H9 (cell line): ENCODE results near the gene VEGFC. TPM values are rescaled to one million over a fixed set of nuclear protein-coding genes. Genes with fewer than 3 reads are reported as not detected.

Source experiments
- DNase-seq: peaks from one replicate; pipeline ENCODE4 v3.0.0-alpha.2; 2017
- H2AFZ ChIP-seq: one replicate; pipeline ENCODE4 v1.6.1; 2013; ENCODE audit warnings: mild to moderate bottlenecking, low read length, control low read depth, moderate library complexity
- H2AK5ac ChIP-seq: 2 replicates; pipeline ENCODE4 v1.6.1; 2013; ENCODE audit warnings: low read length, control low read depth, mixed read lengths; ENCODE audit not compliant: insufficient read length
- H2BK120ac ChIP-seq: one replicate; pipeline ENCODE4 v1.6.1; 2013; ENCODE audit warnings: low read depth, mild to moderate bottlenecking, low read length, control low read depth, inconsistent platforms; ENCODE audit not compliant: poor library complexity, severe bottlenecking
- H2BK12ac ChIP-seq: 2 replicates; pipeline ENCODE4 v1.6.1; 2013; ENCODE audit warnings: low read length, control low read depth, mixed read lengths, low read depth; ENCODE audit not compliant: insufficient read length
- H2BK15ac ChIP-seq: 2 replicates; pipeline ENCODE4 v1.6.1; 2013; ENCODE audit warnings: low read depth, low read length, control low read depth
- H2BK20ac ChIP-seq: one replicate; pipeline ENCODE4 v1.6.1; 2013; ENCODE audit warnings: low read depth, mild to moderate bottlenecking, low read length, control low read depth, inconsistent platforms; ENCODE audit not compliant: poor library complexity, severe bottlenecking
- H2BK5ac ChIP-seq: 2 replicates; pipeline ENCODE4 v1.6.1; 2013; ENCODE audit warnings: low read length, control low read depth, mixed read lengths; ENCODE audit not compliant: insufficient read length
- H3K14ac ChIP-seq: 2 replicates; pipeline ENCODE4 v1.6.1; 2013; ENCODE audit warnings: low read length, control low read depth; ENCODE audit not compliant: insufficient read depth
- H3K18ac ChIP-seq: 2 replicates; pipeline ENCODE4 v1.6.1; 2013; ENCODE audit warnings: low read depth, mild to moderate bottlenecking, mixed read lengths, low read length, control low read depth; ENCODE audit not compliant: insufficient read length
- H3K23ac ChIP-seq: 2 replicates; pipeline ENCODE4 v1.6.1; 2013; ENCODE audit warnings: low read length, control low read depth, mixed read lengths, low read depth; ENCODE audit not compliant: insufficient read length
- H3K23me2 ChIP-seq: 2 replicates; pipeline ENCODE4 v1.6.1; 2013; ENCODE audit warnings: low read depth, mild to moderate bottlenecking, mixed read lengths, low read length, control low read depth; ENCODE audit not compliant: insufficient read length, poor library complexity, severe bottlenecking
- H3K27ac ChIP-seq: 2 replicates; pipeline ENCODE4 v1.5.1; 2013; ENCODE audit warnings: low read length, control low read depth, mixed read lengths, low read depth; ENCODE audit not compliant: insufficient read length
- H3K27me3 ChIP-seq: 2 replicates; pipeline ENCODE4 v1.6.1; 2013; ENCODE audit warnings: low read length, control low read depth, inconsistent platforms; ENCODE audit not compliant: insufficient read depth
- H3K4ac ChIP-seq: 2 replicates; pipeline ENCODE4 v1.6.1; 2013; ENCODE audit warnings: low read depth, mild to moderate bottlenecking, control low read depth, inconsistent platforms, low read length, moderate library complexity
- H3K4me1 ChIP-seq: 2 replicates; pipeline ENCODE4 v1.6.1; 2013; ENCODE audit warnings: low read length, control low read depth, inconsistent platforms; ENCODE audit not compliant: insufficient read depth
- H3K4me2 ChIP-seq: 2 replicates; pipeline ENCODE4 v1.6.1; 2013; ENCODE audit warnings: low read length, control low read depth, mixed read lengths; ENCODE audit not compliant: insufficient read length, insufficient read depth
- H3K56ac ChIP-seq: 2 replicates; pipeline ENCODE4 v1.6.1; 2013; ENCODE audit warnings: low read depth, mild to moderate bottlenecking, mixed read lengths, low read length, control low read depth; ENCODE audit not compliant: insufficient read length
- H3K79me1 ChIP-seq: 2 replicates; pipeline ENCODE4 v1.6.1; 2013; ENCODE audit warnings: low read depth, mild to moderate bottlenecking, moderate library complexity, low read length, control low read depth, inconsistent platforms; ENCODE audit not compliant: insufficient read depth, poor library complexity, severe bottlenecking
- H3K79me2 ChIP-seq: 2 replicates; pipeline ENCODE4 v1.6.1; 2013; ENCODE audit warnings: low read length, control low read depth, inconsistent platforms; ENCODE audit not compliant: insufficient read depth
- H3K9ac ChIP-seq: 2 replicates; pipeline ENCODE4 v1.6.1; 2013; ENCODE audit warnings: low read length, control low read depth, mixed read lengths; ENCODE audit not compliant: insufficient read length; ENCODE audit errors: extremely low read depth
- H3K9me3 ChIP-seq: one replicate; pipeline ENCODE4 v1.6.1; 2013; ENCODE audit warnings: low read depth, low read length, inconsistent platforms; ENCODE audit not compliant: control insufficient read depth
- H3T11ph ChIP-seq: one replicate; pipeline ENCODE4 v1.6.1; 2013; ENCODE audit warnings: mild to moderate bottlenecking, low read length, control low read depth, inconsistent platforms
- H4K20me1 ChIP-seq: one replicate; pipeline ENCODE4 v1.6.1; 2013; ENCODE audit not compliant: control insufficient read depth, insufficient read length, insufficient read depth
- H4K5ac ChIP-seq: 2 replicates; pipeline ENCODE4 v1.6.1; 2013; ENCODE audit warnings: low read depth, mild to moderate bottlenecking, mixed read lengths, low read length, control low read depth; ENCODE audit not compliant: insufficient read length
- H4K8ac ChIP-seq: replicated peaks from 2 replicates; pipeline ENCODE4 v1.6.1; 2013; ENCODE audit warnings: low read length, control low read depth, mixed read lengths, low read depth; ENCODE audit not compliant: insufficient read length
- H4K91ac ChIP-seq: 2 replicates; pipeline ENCODE4 v1.6.1; 2013; ENCODE audit warnings: low read depth, mild to moderate bottlenecking, moderate library complexity, mixed read lengths, low read length, control low read depth; ENCODE audit not compliant: insufficient read length
- H3K27ac Mint-ChIP-seq, 3 experiments: 2 replicates in 2 of 3; 3 replicates in 1 of 3; pipeline ENCODE4 v1.8.0; 2020 to 2021; ENCODE audit warnings: mixed read lengths in 3 of 3, mild to moderate bottlenecking in 1 of 3, moderate library complexity in 1 of 3
- H3K27me3 Mint-ChIP-seq: 2 replicates; pipeline ENCODE4 v1.8.0; 2021; ENCODE audit warnings: low read depth, mild to moderate bottlenecking, moderate library complexity, mixed read lengths
- H3K36me3 Mint-ChIP-seq, 3 experiments: 2 replicates in 2 of 3; 3 replicates in 1 of 3; pipeline ENCODE4 v1.8.0; 2020 to 2021; ENCODE audit warnings: low read depth in 3 of 3, mixed read lengths in 3 of 3; ENCODE audit not compliant: insufficient read depth in 1 of 3
- H3K4me1 Mint-ChIP-seq, 2 experiments: 2 replicates each; pipeline ENCODE4 v1.8.0; 2020; ENCODE audit warnings: mixed read lengths in 2 of 2
- H3K4me3 Mint-ChIP-seq, 2 experiments: 2 replicates in 1 of 2; 3 replicates in 1 of 2; pipeline ENCODE4 v1.8.0; 2020 to 2021; ENCODE audit warnings: mild to moderate bottlenecking in 2 of 2, mixed read lengths in 2 of 2, moderate library complexity in 1 of 2
- H3K9me3 Mint-ChIP-seq, 2 experiments: 2 replicates in 1 of 2; 3 replicates in 1 of 2; pipeline ENCODE4 v1.8.0; 2020; ENCODE audit warnings: mild to moderate bottlenecking in 2 of 2, mixed read lengths in 2 of 2, moderate library complexity in 1 of 2
- WGBS: extraction: QIAGEN DNeasy Blood & Tissue Kit; methylation state at CpG from one replicate; pipeline ENCODE4 v1.1.7; 2013; ENCODE audit warnings: missing lambda C conversion rate, low lambda C conversion rate, mixed read lengths; ENCODE audit not compliant: insufficient read length; ENCODE audit errors: extremely low coverage; 5-methylcytosine and 5-hydroxymethylcytosine counted together
- total RNA-seq: library from RNA; stranded (reverse); gene quantifications from 2 replicates; pipeline ENCODE4 v1.2.1, GENCODE V29; 2021
- TF ChIP-seq, protein P1 (sequence below): fragments of 200-600 bp; sonication (generic); conservative IDR thresholded peaks from 3 replicates; pipeline ENCODE4 v1.8.0; 2021; ENCODE audit warnings: antibody characterized with exemption, mild to moderate bottlenecking

Gene VEGFC
- total RNA-seq, 1 experiment from 2014 or later: 0.46 TPM

DNA sequence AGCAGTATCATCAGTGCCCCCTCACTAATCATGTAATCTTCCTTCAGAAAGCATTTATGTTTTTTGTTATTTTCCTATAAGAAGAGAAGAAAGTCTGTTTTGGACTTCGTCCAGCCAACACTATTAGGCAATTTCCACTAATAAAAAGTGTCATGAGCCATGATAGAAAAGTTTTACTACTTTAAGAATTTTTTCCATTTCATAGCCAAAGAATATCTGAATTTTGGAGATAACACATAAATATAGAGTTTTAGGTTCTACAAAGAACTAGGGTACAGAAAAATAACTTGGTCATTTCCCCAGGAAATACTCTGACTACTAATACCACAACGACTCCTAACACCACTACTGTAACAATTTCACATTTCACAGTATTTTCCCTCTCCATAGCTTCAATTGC is 41.8 kb upstream of the VEGFC start:
- no peaks in the 10 kb centered on the region for H3K36me3 Mint-ChIP-seq
- Histone ChIP-seq H4K5ac (no peak overlapping the region), H3K27me3 (no peaks in the 10 kb centered on the region), H4K20me1 (no peaks in the 10 kb centered on the region), H4K91ac (no peak overlapping the region), H3K23ac (no peak overlapping the region), H2BK15ac (no peak overlapping the region), H2AK5ac (no peak overlapping the region), H2BK20ac (no peak overlapping the region), H2BK12ac (no peak overlapping the region), H3K9me3 (no peaks in the 10 kb centered on the region), H3K4ac (no peak overlapping the region), H3K18ac (no peak overlapping the region), H3K79me2 (no peaks in the 10 kb centered on the region), H2BK120ac (no peak overlapping the region), H2AFZ (no peak overlapping the region), H3K27ac (no peak overlapping the region), H3T11ph (no peak overlapping the region), H3K14ac (no peak overlapping the region), H3K56ac (no peak overlapping the region), H3K4me1 (no peaks in the 10 kb centered on the region), H2BK5ac (no peak overlapping the region), H3K4me2 (no peak overlapping the region), H3K79me1 (no peaks in the 10 kb centered on the region), H4K8ac (no peak overlapping the region), H3K23me2 (no peaks in the 10 kb centered on the region), H3K9ac (no peak overlapping the region)
- DNase-seq: no peak
- peaks cover 0 to 4% of the 10 kb centered on the region in 2 experiments; a peak in 1 of 4 replicates for H3K4me1 Mint-ChIP-seq
- no peaks in the 10 kb centered on the region for H3K9me3 Mint-ChIP-seq
- no peak overlapping the region for H3K27ac Mint-ChIP-seq
- WGBS: no CpG with 5 or more reads among the region's 2 CpGs
- no peaks in the 10 kb centered on the region for H3K27me3 Mint-ChIP-seq
- no peak overlapping the region for H3K4me3 Mint-ChIP-seq
- TF ChIP-seq, protein P1, sequence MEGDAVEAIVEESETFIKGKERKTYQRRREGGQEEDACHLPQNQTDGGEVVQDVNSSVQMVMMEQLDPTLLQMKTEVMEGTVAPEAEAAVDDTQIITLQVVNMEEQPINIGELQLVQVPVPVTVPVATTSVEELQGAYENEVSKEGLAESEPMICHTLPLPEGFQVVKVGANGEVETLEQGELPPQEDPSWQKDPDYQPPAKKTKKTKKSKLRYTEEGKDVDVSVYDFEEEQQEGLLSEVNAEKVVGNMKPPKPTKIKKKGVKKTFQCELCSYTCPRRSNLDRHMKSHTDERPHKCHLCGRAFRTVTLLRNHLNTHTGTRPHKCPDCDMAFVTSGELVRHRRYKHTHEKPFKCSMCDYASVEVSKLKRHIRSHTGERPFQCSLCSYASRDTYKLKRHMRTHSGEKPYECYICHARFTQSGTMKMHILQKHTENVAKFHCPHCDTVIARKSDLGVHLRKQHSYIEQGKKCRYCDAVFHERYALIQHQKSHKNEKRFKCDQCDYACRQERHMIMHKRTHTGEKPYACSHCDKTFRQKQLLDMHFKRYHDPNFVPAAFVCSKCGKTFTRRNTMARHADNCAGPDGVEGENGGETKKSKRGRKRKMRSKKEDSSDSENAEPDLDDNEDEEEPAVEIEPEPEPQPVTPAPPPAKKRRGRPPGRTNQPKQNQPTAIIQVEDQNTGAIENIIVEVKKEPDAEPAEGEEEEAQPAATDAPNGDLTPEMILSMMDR: no peak
